CD4-positive, alpha-beta T cell treated with Interleukin-4 for 1 hour (primary cell): ENCODE measurements around the gene FHIP1B.
A peak's percentile ranks its signal among the peaks of the same experiment; 100 is the strongest.

Source experiments
- DNase-seq, 2 donors: peaks; one replicate each; pipeline ENCODE4 v3.0.0-alpha.2; 2020 to 2022

Gene FHIP1B

DNA sequence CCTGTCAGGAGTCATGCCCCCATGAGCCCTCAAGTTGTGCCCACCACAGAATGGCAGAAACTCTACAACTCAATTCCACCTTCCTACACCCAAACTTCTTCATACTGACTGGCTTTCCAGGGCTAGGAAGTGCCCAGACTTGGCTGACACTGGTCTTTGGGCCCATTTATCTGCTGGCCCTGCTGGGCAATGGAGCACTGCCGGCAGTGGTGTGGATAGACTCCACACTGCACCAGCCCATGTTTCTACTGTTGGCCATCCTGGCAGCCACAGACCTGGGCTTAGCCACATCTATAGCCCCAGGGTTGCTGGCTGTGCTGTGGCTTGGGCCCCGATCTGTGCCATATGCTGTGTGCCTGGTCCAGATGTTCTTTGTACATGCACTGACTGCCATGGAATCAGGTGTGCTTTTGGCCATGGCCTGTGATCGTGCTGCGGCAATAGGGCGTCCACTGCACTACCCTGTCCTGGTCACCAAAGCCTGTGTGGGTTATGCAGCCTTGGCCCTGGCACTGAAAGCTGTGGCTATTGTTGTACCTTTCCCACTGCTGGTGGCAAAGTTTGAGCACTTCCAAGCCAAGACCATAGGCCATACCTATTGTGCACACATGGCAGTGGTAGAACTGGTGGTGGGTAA, 35.1 kb downstream of the FHIP1B start, which contains the start of gene OR52W1:
OR52W1 (plus strand) TSS at position 51 of the 637 bp plus-strand sequence; CDS start at position 51, 0 bp downstream.
- DNase-seq, result no peak

DNA sequence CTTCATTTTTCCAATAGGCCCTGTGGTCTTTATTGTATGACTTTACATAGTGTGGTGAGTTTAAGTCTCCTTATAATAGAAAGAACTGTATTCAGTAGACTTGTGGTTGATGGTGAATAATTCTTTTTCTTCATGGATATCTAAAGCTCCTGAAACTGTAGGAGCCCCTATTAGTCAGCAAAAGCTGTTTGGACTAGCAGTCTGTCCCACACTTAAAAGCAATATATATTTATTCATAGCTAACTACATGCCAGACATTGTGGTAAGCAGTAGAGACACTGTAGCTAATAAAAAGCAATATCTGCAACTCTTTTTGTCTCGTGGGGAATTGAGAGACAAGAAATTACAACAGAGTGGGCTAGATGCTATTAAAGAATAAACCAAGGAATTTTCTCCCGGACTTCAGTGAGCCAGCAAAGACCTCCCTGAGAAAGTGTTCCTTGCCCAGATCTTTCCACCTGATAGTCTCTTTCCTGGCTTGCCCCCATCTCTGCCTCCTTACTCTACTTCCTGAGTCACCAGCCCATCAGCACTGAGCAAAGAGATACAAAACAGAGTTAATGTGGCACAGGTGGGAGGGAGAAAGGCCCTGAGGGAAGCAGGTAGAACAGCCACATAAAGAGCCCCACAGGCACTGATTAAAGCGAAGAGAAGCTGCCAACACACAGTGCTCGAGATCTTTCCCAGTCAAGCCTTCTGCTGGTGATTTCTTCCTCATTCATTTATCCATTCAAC, 36.8 kb downstream of the FHIP1B start:
- DNase-seq, result no peak

DNA sequence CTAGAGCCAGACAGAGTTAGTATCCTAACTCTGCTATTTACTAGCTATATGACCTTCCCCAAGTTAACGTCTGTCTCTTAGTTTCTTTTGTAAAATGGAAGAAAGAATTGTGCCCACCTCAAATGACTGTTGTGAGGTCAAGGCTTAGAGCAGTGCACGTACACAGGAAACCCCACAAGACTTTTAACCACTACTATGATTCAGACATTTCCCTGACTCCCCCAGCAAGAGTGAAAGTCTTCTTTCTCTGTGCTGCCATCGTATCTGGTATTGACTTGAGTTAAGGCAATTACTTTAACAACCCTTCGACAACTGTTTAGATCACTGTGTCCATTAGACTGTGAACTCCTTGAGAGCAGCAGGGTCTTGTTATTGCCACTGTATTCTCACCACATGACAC, 38.0 kb downstream of the FHIP1B start:
- peak in 1 of 2 donors; percentile 25 for DNase-seq

DNA sequence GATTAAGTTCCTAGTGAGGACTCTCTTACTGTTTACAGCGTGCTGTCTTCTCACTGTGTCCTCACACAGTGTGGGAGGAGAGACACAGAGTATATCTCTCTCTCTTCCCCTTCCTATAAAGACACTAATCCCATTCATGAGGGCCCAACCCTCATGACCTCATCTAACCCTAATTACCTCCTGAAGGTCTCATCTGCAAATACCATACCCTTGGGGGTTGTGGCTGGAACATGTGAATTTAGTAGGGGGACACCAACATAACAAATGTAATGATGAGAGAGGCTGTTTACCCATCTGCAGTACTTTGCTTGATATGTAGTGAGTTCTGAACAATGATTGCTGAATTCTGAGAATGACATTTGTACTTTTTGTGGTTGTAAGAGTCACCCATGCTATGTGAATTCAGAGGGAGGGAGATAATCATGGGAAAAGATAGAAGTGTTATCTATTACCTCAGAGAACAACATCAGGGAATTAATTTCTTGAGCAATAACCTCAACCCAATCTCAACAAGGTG, 40.3 kb downstream of the FHIP1B start:
- DNase-seq, result no peak

DNA sequence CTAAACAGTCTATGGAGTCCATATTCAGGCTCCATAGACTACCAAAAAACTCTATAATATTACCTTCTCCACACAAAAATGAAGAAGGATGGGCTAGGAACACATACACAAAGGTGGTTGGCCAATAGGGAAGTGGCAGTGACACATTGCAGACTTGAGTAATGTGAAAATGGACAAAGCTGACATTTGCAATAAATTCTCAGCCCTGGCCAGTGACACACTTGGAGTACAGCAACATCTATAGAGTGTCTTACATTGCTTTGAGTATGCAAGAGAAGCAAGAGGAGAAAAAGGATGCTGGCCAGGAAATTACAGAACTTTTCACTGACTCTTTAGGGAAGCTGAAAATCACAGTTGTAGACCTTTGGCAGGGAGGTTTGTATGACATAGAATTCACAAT, 42.7 kb downstream of the FHIP1B start:
- DNase-seq, result peak in 1 of 2 donors; percentile 36

DNA sequence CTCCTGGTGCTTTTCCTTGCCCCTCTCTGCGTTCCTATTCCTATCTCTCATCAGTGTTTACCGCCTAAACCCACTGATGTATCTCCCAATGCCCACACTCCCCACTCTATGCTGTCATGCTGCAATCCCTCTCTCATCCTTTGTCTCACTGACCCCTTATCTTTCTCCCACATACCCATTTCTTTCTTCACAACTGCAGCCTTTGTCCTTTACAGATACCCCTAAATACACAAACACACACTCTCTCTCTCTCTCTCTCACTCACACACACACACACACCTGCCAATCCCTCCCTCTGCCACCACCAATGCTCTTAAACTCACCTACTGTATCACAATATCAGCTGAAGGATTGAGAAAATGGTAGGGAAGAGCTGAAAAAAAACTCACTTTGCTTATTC, 59.0 kb downstream of the FHIP1B start:
- no peak for DNase-seq

DNA sequence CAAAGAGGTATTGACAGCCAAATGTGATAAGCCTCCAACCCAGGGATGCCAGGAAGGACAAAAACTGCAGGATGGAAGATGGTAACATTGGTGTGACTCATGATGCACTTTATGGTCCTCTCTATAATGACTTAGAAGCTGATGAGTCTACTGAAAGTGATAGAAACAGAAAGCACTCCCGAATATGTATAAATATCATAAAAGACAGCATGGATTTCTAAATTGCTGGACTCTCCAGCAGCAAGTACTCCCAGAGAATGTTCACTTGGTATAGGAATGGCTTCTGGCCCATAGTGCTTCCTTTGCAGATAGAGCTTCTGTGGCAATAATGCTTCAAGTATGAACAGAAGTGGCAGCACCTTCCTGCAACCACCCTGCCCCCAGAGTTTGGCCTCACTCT, 64.2 kb downstream of the FHIP1B start, which contains the start of gene OR52B2:
OR52B2 (minus strand) TSS at position 101 of the 400 bp plus-strand sequence; CDS start at position 101, 0 bp downstream.
- no peak for DNase-seq
